ENCODE data around the gene APLF.
A peak's percentile ranks its signal among the peaks of the same experiment; 100 is the strongest.
"Not testable (repeated sequence)": the region's sequence is repeated elsewhere in the genome, so short reads cannot be mapped to it uniquely, and the experiment has no call there.

APLF gene

DNA sequence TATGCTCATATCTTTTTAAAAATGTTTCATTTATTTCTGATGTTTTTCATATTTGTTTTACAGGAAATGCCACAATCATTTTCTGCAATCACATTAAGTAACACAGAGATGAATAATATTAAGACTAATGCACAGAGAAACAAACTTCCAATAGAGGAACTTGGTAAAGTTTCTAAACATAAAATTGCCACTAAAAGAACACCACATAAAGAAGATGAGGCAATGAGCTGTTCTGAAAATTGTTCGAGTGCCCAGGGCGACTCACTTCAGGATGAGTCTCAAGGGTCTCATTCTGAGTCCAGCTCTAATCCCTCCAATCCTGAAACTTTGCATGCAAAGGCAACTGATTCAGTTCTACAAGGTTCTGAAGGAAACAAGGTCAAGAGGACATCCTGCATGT, 70.4 kb downstream of the APLF start:
- no peaks in the 10 kb centered on the region for H3K9me3 ChIP-seq (ENCODE audit: control insufficient read depth, low read length)
- H3K27me3 ChIP-seq (replicated peaks; ENCODE audit: control insufficient read depth, insufficient read depth, low read length) = no peaks in the 10 kb centered on the region
- H3K36me3 ChIP-seq (ENCODE audit: control insufficient read depth, insufficient read depth, low read length, severe bottlenecking) = no peaks in the 10 kb centered on the region
- H3K9ac ChIP-seq (ENCODE audit: low read length) = no peak overlapping the region
- peak; percentile 2 for DNase-seq (ENCODE audit: low read depth)
- H3K4me1 ChIP-seq (ENCODE audit: control insufficient read depth, insufficient read depth, low read length) = peaks cover 9% of the 10 kb centered on the region
- H3K4me3 ChIP-seq (ENCODE audit: low read length) = no peak overlapping the region

DNA sequence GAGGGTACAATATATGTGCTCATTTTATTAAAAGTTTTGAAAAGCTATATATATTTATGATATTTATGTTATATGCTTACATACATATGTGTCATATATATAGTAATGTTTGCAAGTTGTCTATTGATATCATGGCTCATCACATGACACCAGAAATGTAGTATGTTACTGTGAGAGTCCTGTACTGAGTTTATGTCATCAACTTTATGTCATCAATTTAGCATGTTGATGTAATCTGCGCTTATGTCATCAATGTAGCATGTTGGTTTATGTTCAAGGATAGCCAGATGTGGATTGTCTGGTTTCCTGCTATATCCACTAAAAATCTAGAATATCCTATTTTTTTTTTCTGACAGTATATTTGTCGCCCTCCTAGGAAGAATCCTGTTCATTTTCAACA, 77.4 kb downstream of the APLF start:
- H3K4me1 ChIP-seq (ENCODE audit: control insufficient read depth, insufficient read depth, low read length) = peaks cover 5% of the 10 kb centered on the region
- no peaks in the 10 kb centered on the region for H3K36me3 ChIP-seq (ENCODE audit: control insufficient read depth, insufficient read depth, low read length, severe bottlenecking)
- no peak overlapping the region for H3K9ac ChIP-seq (ENCODE audit: low read length)
- no peaks in the 10 kb centered on the region for H3K27me3 ChIP-seq (replicated peaks; ENCODE audit: control insufficient read depth, insufficient read depth, low read length)
- H3K4me3 ChIP-seq (ENCODE audit: low read length) = no peak overlapping the region
- H3K9me3 ChIP-seq (ENCODE audit: control insufficient read depth, low read length) = no peaks in the 10 kb centered on the region
- DNase-seq (ENCODE audit: low read depth) = no peak

- Histone ChIP-seq H3K9ac (ENCODE audit: low read length) (no peak overlapping the region), H3K36me3 (ENCODE audit: control insufficient read depth, insufficient read depth, low read length, severe bottlenecking) (no peaks in the 10 kb centered on the region), H3K27me3 (replicated peaks; ENCODE audit: control insufficient read depth, insufficient read depth, low read length) (no peaks in the 10 kb centered on the region), H3K4me1 (ENCODE audit: control insufficient read depth, insufficient read depth, low read length) (peaks cover 5% of the 10 kb centered on the region), H3K4me3 (ENCODE audit: low read length) (no peak overlapping the region), H3K9me3 (ENCODE audit: control insufficient read depth, low read length) (no peaks in the 10 kb centered on the region)
- peak; percentile 51 for DNase-seq (ENCODE audit: low read depth)
Measured at GRCh38 chr2:68548396-68548795, 81.0 kb downstream of the APLF start.

DNA sequence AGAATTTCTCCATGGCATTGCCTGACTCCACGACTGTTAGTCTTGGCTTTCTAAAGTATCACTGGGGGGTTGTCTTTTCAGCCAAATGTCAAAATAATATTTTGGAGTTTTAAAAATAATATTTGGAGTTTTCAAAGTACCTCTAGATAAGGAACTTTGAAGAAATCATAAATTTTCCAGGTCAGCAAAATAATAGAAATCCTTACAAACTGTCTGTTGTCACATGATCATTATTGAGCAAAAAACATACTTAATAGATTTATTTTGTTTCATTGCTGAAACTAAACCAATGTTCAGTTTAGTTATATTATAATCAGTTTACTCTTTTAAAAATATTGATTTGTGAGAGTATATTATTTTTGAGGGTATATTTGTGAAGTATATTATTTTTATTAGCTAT, 85.7 kb downstream of the APLF start:
- no peaks in the 10 kb centered on the region for H3K36me3 ChIP-seq (ENCODE audit: control insufficient read depth, insufficient read depth, low read length, severe bottlenecking)
- no peak overlapping the region for H3K4me3 ChIP-seq (ENCODE audit: low read length)
- peaks cover 5% of the 10 kb centered on the region for H3K4me1 ChIP-seq (ENCODE audit: control insufficient read depth, insufficient read depth, low read length)
- no peak for DNase-seq (ENCODE audit: low read depth)
- H3K9me3 ChIP-seq (ENCODE audit: control insufficient read depth, low read length) = no peaks in the 10 kb centered on the region
- no peaks in the 10 kb centered on the region for H3K27me3 ChIP-seq (replicated peaks; ENCODE audit: control insufficient read depth, insufficient read depth, low read length)
- no peak overlapping the region for H3K9ac ChIP-seq (ENCODE audit: low read length)

DNA sequence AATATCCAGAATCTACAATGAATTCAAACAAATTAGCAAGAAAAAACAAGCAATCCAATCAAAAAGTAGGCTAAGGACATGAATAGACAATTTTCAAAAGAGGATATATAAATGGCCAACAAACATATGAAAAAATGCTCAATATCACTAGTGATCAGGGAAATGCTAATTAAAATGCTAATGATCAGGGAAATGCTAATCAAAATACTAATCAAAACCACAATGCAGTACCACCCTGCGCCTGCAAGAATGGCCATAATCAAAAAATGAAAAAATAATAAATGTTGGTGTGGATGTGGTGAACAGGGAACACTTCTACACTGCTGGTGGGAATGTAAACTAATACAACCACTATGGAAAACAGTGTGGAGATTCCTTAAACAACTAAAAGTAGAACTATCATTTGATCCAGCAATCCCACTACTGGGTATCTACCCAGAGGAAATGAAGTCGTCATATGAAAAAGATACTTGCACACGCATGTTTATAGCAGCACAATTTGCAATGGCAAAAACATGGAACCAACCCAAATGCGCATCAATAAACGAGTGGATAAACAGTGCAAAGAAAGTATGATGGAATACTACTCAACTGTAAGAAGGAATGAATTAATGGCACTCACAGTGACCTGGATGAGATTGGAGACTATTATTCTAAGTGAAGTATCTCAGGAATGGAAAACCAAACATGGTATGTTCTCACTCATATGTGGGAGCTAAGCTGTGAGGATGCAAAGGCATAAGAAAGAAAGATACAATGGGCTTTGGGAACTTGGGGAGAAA, 88.2 kb downstream of the APLF start:
- not testable (repeated sequence) for H3K36me3 ChIP-seq (ENCODE audit: control insufficient read depth, insufficient read depth, low read length, severe bottlenecking); H3K4me3 ChIP-seq (ENCODE audit: low read length); H3K4me1 ChIP-seq (ENCODE audit: control insufficient read depth, insufficient read depth, low read length); H3K9ac ChIP-seq (ENCODE audit: low read length); H3K9me3 ChIP-seq (ENCODE audit: control insufficient read depth, low read length); H3K27me3 ChIP-seq (replicated peaks; ENCODE audit: control insufficient read depth, insufficient read depth, low read length); DNase-seq (ENCODE audit: low read depth)

DNA sequence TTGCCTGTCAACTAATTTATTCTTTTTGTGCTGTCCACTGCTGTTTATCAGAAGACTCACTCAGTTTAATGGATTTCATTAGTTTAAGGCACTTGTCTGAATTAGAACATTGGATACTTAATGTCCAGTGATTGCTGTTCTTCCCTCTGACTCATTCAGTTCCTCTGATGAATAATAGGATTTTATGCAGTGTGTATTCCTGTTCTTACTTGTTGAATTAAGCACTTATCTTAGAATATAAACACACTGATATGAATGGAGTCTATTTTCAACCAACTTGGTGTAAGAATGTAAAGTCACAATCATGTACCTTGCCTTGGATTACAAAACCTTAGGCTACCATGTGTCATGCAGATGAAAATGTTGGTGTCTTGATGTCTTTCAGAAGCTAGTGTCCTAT, 89.0 kb downstream of the APLF start:
- no peaks in the 10 kb centered on the region for H3K36me3 ChIP-seq (ENCODE audit: control insufficient read depth, insufficient read depth, low read length, severe bottlenecking)
- no peaks in the 10 kb centered on the region for H3K9me3 ChIP-seq (ENCODE audit: control insufficient read depth, low read length)
- H3K4me1 ChIP-seq (ENCODE audit: control insufficient read depth, insufficient read depth, low read length) = no peaks in the 10 kb centered on the region
- no peak overlapping the region for H3K4me3 ChIP-seq (ENCODE audit: low read length)
- DNase-seq (ENCODE audit: low read depth) = no peak
- no peak overlapping the region for H3K9ac ChIP-seq (ENCODE audit: low read length)
- no peaks in the 10 kb centered on the region for H3K27me3 ChIP-seq (replicated peaks; ENCODE audit: control insufficient read depth, insufficient read depth, low read length)

DNA sequence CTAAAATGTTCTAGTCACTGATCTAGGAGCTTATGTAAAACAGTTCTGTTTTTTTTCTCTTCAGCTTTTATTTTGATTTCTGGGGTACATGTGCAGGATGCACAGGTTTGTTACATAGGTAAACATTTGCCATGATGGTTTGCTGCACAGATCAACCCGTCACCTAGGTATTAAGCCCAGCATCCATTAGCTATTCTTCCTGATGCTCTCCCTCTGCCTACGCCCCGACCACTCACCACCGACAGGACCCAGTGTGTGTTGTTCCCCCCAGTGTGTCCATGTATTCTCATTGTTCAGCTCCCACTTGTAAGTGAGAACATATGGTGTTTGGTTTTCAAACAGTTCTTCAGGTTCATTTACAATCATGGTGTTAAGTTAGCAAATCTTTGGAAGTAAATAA, 91.2 kb downstream of the APLF start:
- Histone ChIP-seq H3K9me3 (ENCODE audit: control insufficient read depth, low read length) (no peaks in the 10 kb centered on the region), H3K36me3 (ENCODE audit: control insufficient read depth, insufficient read depth, low read length, severe bottlenecking) (no peaks in the 10 kb centered on the region)

DNA sequence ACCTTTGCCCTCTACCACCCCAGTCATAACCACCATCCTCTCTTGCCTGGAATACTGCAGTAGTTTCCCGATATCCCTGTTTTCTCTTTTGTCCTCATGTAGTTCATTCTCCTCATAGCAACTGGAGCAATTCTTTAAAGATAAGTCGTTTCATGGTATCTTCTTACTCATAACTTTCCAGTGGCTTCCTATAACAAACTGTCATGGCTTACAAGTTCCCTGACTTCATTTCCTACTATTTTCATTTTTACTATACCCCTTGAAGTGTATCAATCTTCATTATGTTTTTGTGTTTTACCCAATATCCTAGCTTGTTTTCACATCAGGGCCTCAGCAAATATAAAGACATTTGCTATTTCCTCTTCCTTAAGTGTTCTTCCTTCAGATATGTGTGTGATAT, 92.3 kb downstream of the APLF start:
- no peaks in the 10 kb centered on the region for H3K4me1 ChIP-seq (ENCODE audit: control insufficient read depth, insufficient read depth, low read length)
- H3K4me3 ChIP-seq (ENCODE audit: low read length) = no peak overlapping the region
- DNase-seq (ENCODE audit: low read depth) = no peak
- H3K9me3 ChIP-seq (ENCODE audit: control insufficient read depth, low read length) = no peaks in the 10 kb centered on the region
- no peak overlapping the region for H3K9ac ChIP-seq (ENCODE audit: low read length)
- no peaks in the 10 kb centered on the region for H3K27me3 ChIP-seq (replicated peaks; ENCODE audit: control insufficient read depth, insufficient read depth, low read length)
- no peaks in the 10 kb centered on the region for H3K36me3 ChIP-seq (ENCODE audit: control insufficient read depth, insufficient read depth, low read length, severe bottlenecking)

More for the DNA sequence above, 91.2 kb downstream of the APLF start:
- no peak for DNase-seq (ENCODE audit: low read depth)
- Histone ChIP-seq H3K27me3 (replicated peaks; ENCODE audit: control insufficient read depth, insufficient read depth, low read length) (no peaks in the 10 kb centered on the region), H3K4me3 (ENCODE audit: low read length) (no peak overlapping the region), H3K9ac (ENCODE audit: low read length) (no peak overlapping the region), H3K4me1 (ENCODE audit: control insufficient read depth, insufficient read depth, low read length) (no peaks in the 10 kb centered on the region)

DNA sequence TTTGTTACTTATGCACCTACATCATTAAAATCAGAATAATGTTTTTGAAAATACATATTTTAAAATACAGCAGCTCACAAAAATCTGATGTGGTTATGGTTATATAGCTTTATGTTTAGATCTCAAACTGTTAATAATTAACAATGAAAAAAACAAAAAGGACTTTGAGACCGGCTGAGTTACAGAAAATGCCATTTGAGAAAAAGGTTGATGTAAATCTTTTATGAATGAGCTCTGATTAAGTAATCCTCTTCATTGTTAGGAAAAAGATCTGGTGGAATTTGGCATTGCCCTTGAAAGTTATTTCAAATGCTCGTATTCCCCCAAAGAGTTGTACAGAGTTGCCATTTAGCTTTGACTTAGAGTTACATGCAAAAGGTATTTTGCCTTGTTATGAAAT, 93.2 kb downstream of the APLF start:
- Histone ChIP-seq H3K36me3 (ENCODE audit: control insufficient read depth, insufficient read depth, low read length, severe bottlenecking) (no peaks in the 10 kb centered on the region), H3K9me3 (ENCODE audit: control insufficient read depth, low read length) (no peaks in the 10 kb centered on the region), H3K4me3 (ENCODE audit: low read length) (no peak overlapping the region), H3K9ac (ENCODE audit: low read length) (no peak overlapping the region), H3K27me3 (replicated peaks; ENCODE audit: control insufficient read depth, insufficient read depth, low read length) (no peaks in the 10 kb centered on the region), H3K4me1 (ENCODE audit: control insufficient read depth, insufficient read depth, low read length) (no peaks in the 10 kb centered on the region)
- DNase-seq (ENCODE audit: low read depth) = no peak

GRCh38 chr2:68561372-68561771, 94.0 kb downstream of the APLF start:
- no peak for DNase-seq (ENCODE audit: low read depth)
- no peak overlapping the region for H3K9ac ChIP-seq (ENCODE audit: low read length)
- H3K4me3 ChIP-seq (ENCODE audit: low read length) = no peak overlapping the region
- H3K9me3 ChIP-seq (ENCODE audit: control insufficient read depth, low read length) = no peaks in the 10 kb centered on the region
- H3K4me1 ChIP-seq (ENCODE audit: control insufficient read depth, insufficient read depth, low read length) = no peaks in the 10 kb centered on the region
- H3K27me3 ChIP-seq (replicated peaks; ENCODE audit: control insufficient read depth, insufficient read depth, low read length) = no peaks in the 10 kb centered on the region
- no peaks in the 10 kb centered on the region for H3K36me3 ChIP-seq (ENCODE audit: control insufficient read depth, insufficient read depth, low read length, severe bottlenecking)

GRCh38 chr2:68562934-68563333, 95.5 kb downstream of the APLF start:
- no peak for DNase-seq (ENCODE audit: low read depth)
- H3K9me3 ChIP-seq (ENCODE audit: control insufficient read depth, low read length) = no peaks in the 10 kb centered on the region
- H3K36me3 ChIP-seq (ENCODE audit: control insufficient read depth, insufficient read depth, low read length, severe bottlenecking) = no peaks in the 10 kb centered on the region
- no peaks in the 10 kb centered on the region for H3K27me3 ChIP-seq (replicated peaks; ENCODE audit: control insufficient read depth, insufficient read depth, low read length)
- no peak overlapping the region for H3K9ac ChIP-seq (ENCODE audit: low read length)
- no peak overlapping the region for H3K4me3 ChIP-seq (ENCODE audit: low read length)
- no peaks in the 10 kb centered on the region for H3K4me1 ChIP-seq (ENCODE audit: control insufficient read depth, insufficient read depth, low read length)

DNA sequence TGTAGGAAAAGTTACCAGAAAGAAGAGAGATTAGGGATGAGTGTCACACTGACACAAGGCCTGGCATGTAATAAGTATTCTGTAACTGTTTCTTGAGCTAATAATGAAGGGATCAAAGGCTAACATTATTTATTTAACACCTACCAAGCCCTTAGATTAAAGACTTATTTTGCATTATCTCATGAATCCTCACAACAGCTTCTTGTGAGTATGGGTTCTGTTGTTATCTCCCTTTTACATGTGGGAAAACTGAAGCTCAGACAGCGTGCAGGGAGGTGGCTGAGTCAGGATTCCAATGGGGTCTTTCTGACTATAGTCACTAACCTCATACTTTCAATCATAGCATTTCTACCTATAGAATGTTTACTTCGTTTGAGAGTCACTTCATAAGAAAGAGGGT, 97.0 kb downstream of the APLF start:
- H3K9ac ChIP-seq (ENCODE audit: low read length) = no peak overlapping the region
- H3K9me3 ChIP-seq (ENCODE audit: control insufficient read depth, low read length) = no peaks in the 10 kb centered on the region
- no peaks in the 10 kb centered on the region for H3K36me3 ChIP-seq (ENCODE audit: control insufficient read depth, insufficient read depth, low read length, severe bottlenecking)

More for the DNA sequence above, 97.0 kb downstream of the APLF start:
- DNase-seq (ENCODE audit: low read depth) = no peak
- Histone ChIP-seq H3K4me3 (ENCODE audit: low read length) (no peak overlapping the region), H3K27me3 (replicated peaks; ENCODE audit: control insufficient read depth, insufficient read depth, low read length) (no peaks in the 10 kb centered on the region), H3K4me1 (ENCODE audit: control insufficient read depth, insufficient read depth, low read length) (no peaks in the 10 kb centered on the region)

Measured in adipocyte (in vitro differentiated cells).